Activated effector memory CD4-positive, alpha-beta T cell treated with Interleukin-2 at 50 U/mL for 16 hours (primary cell): ENCODE data around the gene TPX2.
"Not testable (repeated sequence)": the region's sequence is repeated elsewhere in the genome, so short reads cannot be mapped to it uniquely, and the experiment has no call there.

Source experiments
- DNase-seq: peaks from one replicate; pipeline ENCODE4 v3.0.0-alpha.2; 2020

TPX2 gene

DNA sequence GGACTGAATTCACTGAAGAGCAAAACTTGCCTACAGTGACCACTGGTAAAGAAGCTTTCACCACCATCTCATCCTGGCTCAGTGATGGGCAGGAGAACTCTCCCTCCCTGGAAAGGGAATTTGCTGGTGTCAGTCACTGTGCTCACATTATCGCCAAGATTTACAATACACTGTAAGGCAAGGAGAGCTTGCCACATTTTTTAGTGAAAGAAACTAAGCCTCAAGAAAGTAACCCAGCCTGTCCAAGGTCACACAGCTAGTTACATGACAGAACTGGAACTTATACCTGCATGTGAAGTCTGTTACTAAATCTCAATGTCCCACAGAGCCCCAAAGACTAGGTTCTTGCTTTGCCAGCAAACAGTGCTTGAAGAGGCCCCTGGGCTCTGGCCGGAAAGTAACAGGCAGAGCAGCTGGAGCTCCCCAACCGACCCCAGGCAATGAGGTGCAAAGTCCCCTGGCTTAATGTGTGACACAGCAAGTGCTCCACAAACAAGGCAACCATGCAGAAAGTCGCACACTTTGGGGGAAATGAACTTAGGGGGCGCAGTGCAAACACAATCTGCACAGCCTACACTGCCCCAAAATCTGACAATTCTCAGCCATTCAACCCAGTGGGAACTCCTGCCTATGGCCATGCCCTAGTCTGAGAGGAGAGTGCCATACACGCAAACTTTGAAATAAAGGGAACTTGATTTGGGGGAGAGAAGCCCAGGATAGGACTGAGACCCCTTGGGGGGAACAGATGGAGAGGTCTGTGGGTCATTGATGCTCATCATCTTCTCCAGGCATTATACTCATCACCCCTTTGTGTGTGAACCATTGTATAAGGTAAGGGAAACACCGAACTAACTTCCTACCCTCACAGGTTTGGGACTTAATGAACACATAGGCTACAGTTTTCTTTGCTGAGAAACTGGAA, 18.3 kb upstream of the TPX2 start:
- DNase-seq = peak; percentile 20

DNA sequence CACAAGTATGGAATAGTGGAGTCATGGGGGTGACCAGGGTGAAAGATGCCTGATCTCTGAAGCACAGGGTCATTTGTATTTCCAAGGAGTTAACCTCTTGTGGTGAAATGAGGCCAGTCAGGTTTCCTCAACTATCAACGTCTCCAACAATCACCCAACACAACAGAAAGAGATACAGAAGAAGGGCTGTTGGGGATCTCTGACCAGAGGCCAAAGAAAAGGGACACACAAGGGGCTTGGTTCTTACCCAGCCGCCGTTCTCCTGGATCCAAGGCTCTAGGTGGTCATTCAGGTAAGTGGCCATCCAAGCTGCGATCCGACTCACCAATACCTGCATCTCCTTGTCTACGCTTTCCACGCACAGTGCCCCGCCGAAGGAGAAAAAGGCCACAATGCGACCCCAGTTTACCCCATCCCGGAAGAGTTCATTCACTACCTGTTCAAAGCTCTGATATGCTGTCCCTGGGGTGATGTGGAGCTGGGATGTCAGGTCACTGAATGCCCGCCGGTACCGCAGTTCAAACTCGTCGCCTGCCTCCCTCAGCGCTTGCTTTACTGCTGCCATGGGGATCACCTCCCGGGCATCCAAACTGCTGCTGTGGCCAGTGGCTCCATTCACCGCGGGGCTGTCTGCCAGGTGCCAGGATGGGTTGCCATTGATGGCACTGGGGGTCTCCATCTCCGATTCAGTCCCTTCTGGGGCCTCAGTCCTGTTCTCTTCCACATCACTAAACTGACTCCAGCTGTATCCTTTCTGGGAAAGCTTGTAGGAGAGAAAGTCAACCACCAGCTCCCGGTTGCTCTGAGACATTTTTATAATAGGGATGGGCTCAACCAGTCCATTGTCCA, 17.5 kb upstream of the TPX2 start:
- no peak for DNase-seq

GRCh38 chr20:31722257-31723068, 16.6 kb upstream of the TPX2 start, which contains the start of gene BCL2L1:
TSS of gene BCL2L1 (minus strand) at chr20:31722868. CDS start at chr20:31722218, 650 bp downstream.
- DNase-seq = peak; percentile 56

- DNase-seq = no peak
Observed at GRCh38 chr20:31723069-31723318, 16.1 kb upstream of the TPX2 start.

GRCh38 chr20:31723319-31724078, 15.6 kb upstream of the TPX2 start:
- peak; percentile 96 for DNase-seq

GRCh38 chr20:31731321-31731717, 7.8 kb upstream of the TPX2 start:
- no peak for DNase-seq

DNA sequence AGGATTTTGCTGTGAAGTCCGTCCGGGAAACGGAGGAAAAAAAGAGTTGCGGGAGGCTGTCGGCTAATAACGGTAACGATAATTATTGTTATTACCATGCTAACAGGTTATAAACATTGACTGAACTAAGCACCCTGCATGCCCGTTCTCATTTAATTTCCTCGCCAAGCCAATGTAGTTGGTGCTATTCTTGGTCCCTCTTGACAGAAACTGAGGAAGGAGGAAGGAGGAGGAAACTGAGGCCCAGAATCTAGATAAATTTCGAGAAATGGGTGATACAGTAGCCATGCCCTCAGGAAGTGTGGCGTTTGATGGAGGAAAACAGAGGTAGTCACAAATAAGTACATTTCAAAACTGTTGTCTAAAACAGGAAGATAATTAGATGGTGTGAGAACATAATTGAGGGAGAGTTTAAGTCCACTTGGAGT, 474 bp downstream of the TPX2 start:
- DNase-seq = no peak

- DNase-seq = no peak
Observed at GRCh38 chr20:31740208-31740607, 1.1 kb downstream of the TPX2 start.

GRCh38 chr20:31740656-31741323, 1.7 kb downstream of the TPX2 start:
- no peak for DNase-seq

GRCh38 chr20:31746068-31746878, 7.2 kb downstream of the TPX2 start:
- DNase-seq = no peak

DNA sequence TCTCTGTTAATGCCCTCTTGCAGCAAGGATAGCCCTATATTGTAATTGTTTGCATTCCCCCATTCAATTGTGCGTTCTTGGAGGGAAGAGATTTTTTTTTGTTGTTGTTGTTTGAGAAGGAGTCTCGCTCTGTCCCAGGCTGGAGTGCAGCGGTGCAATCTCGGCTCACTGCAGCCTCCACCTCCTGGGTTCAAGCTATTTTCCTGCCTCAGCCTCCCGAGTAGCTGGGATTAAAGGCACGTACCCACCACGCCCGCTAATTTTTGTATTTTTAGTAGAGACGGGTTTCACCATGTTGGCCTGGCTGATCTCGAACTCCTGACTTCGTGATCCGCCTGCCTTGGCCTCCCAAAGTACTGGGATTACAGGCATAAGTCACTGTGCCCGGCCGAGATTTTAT, 7.9 kb downstream of the TPX2 start:
- not testable (repeated sequence) for DNase-seq

DNA sequence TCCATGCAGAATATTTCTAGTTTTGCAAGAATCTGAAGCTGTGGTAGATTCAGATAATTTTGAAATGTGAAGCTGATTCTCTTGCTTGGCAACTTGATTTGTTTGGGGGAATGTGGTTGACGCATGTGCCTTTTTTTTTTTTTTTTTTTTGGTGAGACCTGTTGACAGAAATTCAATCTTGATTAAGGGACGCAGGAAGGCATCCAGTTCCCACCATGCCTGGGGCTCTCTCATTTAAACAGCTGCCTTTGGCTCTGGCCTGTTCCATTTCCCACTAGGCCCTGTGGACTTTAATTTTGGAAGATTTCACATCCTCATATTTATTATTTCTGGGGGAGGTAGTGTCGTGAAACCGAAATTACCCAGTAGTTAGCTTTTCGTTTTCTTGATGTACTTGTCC, 8.6 kb downstream of the TPX2 start:
- DNase-seq = no peak

GRCh38 chr20:31749223-31749622, 10.1 kb downstream of the TPX2 start:
- DNase-seq = no peak

GRCh38 chr20:31751126-31751525, 12.0 kb downstream of the TPX2 start:
- DNase-seq = no peak

DNA sequence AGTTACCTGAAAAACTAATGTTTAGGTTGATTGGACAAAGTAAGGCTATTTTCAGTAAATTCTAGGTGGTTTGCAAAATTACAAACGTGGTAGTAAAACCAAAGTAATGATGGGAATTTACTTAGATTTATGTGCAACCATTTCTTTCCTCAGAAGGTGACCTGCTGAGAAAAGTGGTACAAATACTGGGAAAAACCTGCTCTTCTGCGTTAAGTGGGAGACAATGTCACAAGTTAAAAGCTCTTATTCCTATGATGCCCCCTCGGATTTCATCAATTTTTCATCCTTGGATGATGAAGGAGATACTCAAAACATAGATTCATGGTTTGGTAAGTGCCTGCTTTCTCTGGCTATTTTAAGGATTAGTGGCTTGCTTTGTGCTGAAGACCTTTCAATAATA, 18.2 kb downstream of the TPX2 start:
- no peak for DNase-seq

GRCh38 chr20:31758521-31758920, 19.4 kb downstream of the TPX2 start:
- DNase-seq = no peak

DNA sequence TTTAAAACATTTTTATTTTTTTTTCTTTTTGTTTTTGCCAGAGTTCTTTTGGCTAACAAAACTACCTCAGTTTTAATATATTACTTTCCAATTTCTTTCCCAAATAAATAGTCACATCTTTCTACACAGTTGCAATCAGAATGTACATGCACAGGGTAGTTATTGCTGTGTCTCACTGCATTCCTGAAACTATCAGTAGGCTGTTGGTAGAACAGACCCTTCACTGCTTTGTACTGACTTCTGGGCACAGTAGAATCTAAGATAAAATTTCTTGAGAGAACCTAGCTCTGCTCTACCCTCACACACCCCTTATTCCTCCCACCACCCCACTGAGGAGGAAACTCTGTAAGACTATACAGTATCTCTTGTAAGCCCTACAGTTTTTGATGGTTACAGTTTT, 19.9 kb downstream of the TPX2 start:
- no peak for DNase-seq

- DNase-seq = no peak
Observed at GRCh38 chr20:31759836-31760518, 20.9 kb downstream of the TPX2 start.

- DNase-seq = no peak
Observed at GRCh38 chr20:31760519-31761240, 21.6 kb downstream of the TPX2 start.
